Keratinocyte (primary cell): Measurements from ENCODE around the gene CHCHD10.

Experiments
- CTCF ChIP-seq, 3 experiments: IDR thresholded peaks in 1 of 3; conservative IDR thresholded peaks in 1 of 3; optimal IDR thresholded peaks in 1 of 3; 2 replicates in 2 of 3; 3 replicates in 1 of 3; pipeline versions ENCODE3 to v1.5.1; 2011; ENCODE audit warnings: low read length in 3 of 3, mild to moderate bottlenecking in 3 of 3, moderate library complexity in 2 of 3, control low read depth in 1 of 3, inconsistent platforms in 1 of 3; ENCODE audit not compliant: insufficient read depth in 2 of 3; ENCODE audit errors: extremely low read depth in 1 of 3
- EZH2 ChIP-seq: IDR thresholded peaks from one replicate; pipeline ENCODE4 v1.6.1; 2012; ENCODE audit warnings: inconsistent platforms, mild to moderate bottlenecking, low read length, moderate library complexity

- TF ChIP-seq CTCF (optimal IDR thresholded peaks at IDR 0.05 in 1 of 3, IDR thresholded peaks at IDR 0.05 in 1 of 3, conservative IDR thresholded peaks at IDR 0.05 in 1 of 3; ENCODE audit: extremely low read depth in 1 of 3, insufficient read depth in 2 of 3, low read length in 3 of 3) (no peak), EZH2 (no peak)
These were observed 16.3 kb downstream of the CHCHD10 start for GRCh38 chr22:23751441-23751996.
